HepG2 (cell line): Measurements from ENCODE around the gene HIRA. TPM values are rescaled to one million over a fixed set of nuclear protein-coding genes. Genes with fewer than 3 reads are reported as not detected.

Experiments
- ADNP ChIP-seq: sonication (generic); formaldehyde crosslinking; IDR thresholded peaks from 2 replicates; pipeline ENCODE4 v1.4.0; 2020; ENCODE audit warnings: missing genetic modification reagents
- FOSL1 ChIP-seq: sonication (generic); formaldehyde crosslinking; IDR thresholded peaks from 2 replicates; pipeline ENCODE4 v1.9.0; 2021; ENCODE audit warnings: missing genetic modification reagents, borderline replicate concordance
- HOXD1 ChIP-seq: sonication (generic); formaldehyde crosslinking; IDR thresholded peaks from 2 replicates; pipeline ENCODE4 v1.5.0; 2020; ENCODE audit warnings: missing genetic modification reagents
- ISL2 ChIP-seq: sonication (generic); formaldehyde crosslinking; IDR thresholded peaks from 2 replicates; pipeline ENCODE4 v1.5.0; 2020; ENCODE audit warnings: missing genetic modification reagents
- MXI1 ChIP-seq: IDR thresholded peaks from 3 replicates; pipeline ENCODE4 v1.6.1; 2012; ENCODE audit warnings: low read depth, low read length, inconsistent platforms, borderline replicate concordance
- PHF21A ChIP-seq: sonication (generic); formaldehyde crosslinking; IDR thresholded peaks from 2 replicates; pipeline ENCODE4 v1.5.0; 2020; ENCODE audit warnings: mild to moderate bottlenecking, missing genetic modification reagents
- POGZ ChIP-seq: sonication (generic); formaldehyde crosslinking; IDR thresholded peaks from 2 replicates; pipeline ENCODE4 v1.4.0; 2020; ENCODE audit warnings: mild to moderate bottlenecking, missing genetic modification reagents
- TBP ChIP-seq: sonication (generic); formaldehyde crosslinking; IDR thresholded peaks from 2 replicates; pipeline ENCODE4 v1.5.0; 2020; ENCODE audit warnings: missing genetic modification reagents
- XBP1 ChIP-seq: sonication (generic); formaldehyde crosslinking; IDR thresholded peaks from 2 replicates; pipeline ENCODE4 v1.5.0; 2020; ENCODE audit warnings: missing genetic modification reagents
- ZEB1 ChIP-seq: IDR thresholded peaks from 2 replicates; pipeline ENCODE4 v1.6.1; 2012; ENCODE audit warnings: mild to moderate bottlenecking, low read depth, inconsistent platforms; ENCODE audit not compliant: insufficient replicate concordance
- ZNF451 ChIP-seq: sonication (generic); formaldehyde crosslinking; IDR thresholded peaks from 2 replicates; pipeline ENCODE4 v1.5.0; 2020; ENCODE audit warnings: mild to moderate bottlenecking, missing genetic modification reagents
- ZNF460 ChIP-seq: sonication (generic); formaldehyde crosslinking; IDR thresholded peaks from 2 replicates; pipeline ENCODE4 v1.5.1; 2020; ENCODE audit warnings: missing genetic modification reagents, mild to moderate bottlenecking, borderline replicate concordance
- ZNF552 ChIP-seq: sonication (generic); formaldehyde crosslinking; IDR thresholded peaks from 2 replicates; pipeline ENCODE4 v1.9.0; 2022; ENCODE audit warnings: missing genetic modification reagents, mild to moderate bottlenecking, borderline replicate concordance
- ZNF619 ChIP-seq: sonication (generic); formaldehyde crosslinking; IDR thresholded peaks from 2 replicates; pipeline ENCODE4 v1.4.0; 2020; ENCODE audit warnings: mild to moderate bottlenecking, missing genetic modification reagents
- ZNF747 ChIP-seq: sonication (generic); formaldehyde crosslinking; IDR thresholded peaks from 2 replicates; pipeline ENCODE4 v1.8.1; 2023; ENCODE audit warnings: missing genetic modification reagents, mild to moderate bottlenecking, borderline replicate concordance
- ZNF83 ChIP-seq: sonication (generic); formaldehyde crosslinking; IDR thresholded peaks from 2 replicates; pipeline ENCODE4 v1.4.0; 2020; ENCODE audit warnings: missing genetic modification reagents, mild to moderate bottlenecking, borderline replicate concordance
- ZNF879 ChIP-seq: sonication (generic); formaldehyde crosslinking; IDR thresholded peaks from 2 replicates; pipeline ENCODE4 v1.8.1; 2023; ENCODE audit warnings: missing genetic modification reagents
- polyA plus RNA-seq, 8 experiments: library from polyadenylated mRNA; depleted of rRNA in 3 of 8; stranded (reverse) in 7 of 8; unstranded in 1 of 8; fragments of >200 nt; fragmentation: Illumina TruSeq in 4 of 8; extraction: Trizol in 4 of 8; gene quantifications; 2 replicates each; pipeline versions ENCODE4 v1.2.1 to v1.2.3, GENCODE V29; 2011 to 2016; ENCODE audit warnings: low read depth in 4 of 8, missing spikeins in 1 of 8, mixed read lengths in 1 of 8; ENCODE audit not compliant: insufficient read depth in 1 of 8
- total RNA-seq, 5 experiments: library from RNA; depleted of rRNA; stranded (reverse); fragments of >200 nt; fragmentation: Illumina TruSeq; extraction: Trizol; gene quantifications; 2 replicates each; pipeline ENCODE4 v1.2.3, GENCODE V29; 2016; ENCODE audit warnings: low read depth in 1 of 5
- TF ChIP-seq, protein P1 (sequence below): sonication (generic); formaldehyde crosslinking; IDR thresholded peaks from 2 replicates; pipeline ENCODE4 v1.5.1; 2020; ENCODE audit warnings: missing genetic modification reagents, mild to moderate bottlenecking, borderline replicate concordance
- TF ChIP-seq, protein P2 (sequence below): sonication (generic); formaldehyde crosslinking; IDR thresholded peaks from 2 replicates; pipeline ENCODE4 v1.4.0; 2020; ENCODE audit warnings: missing genetic modification reagents
- TF ChIP-seq, protein P3 (sequence below): sonication (generic); formaldehyde crosslinking; conservative IDR thresholded peaks from 2 replicates; pipeline ENCODE4 v1.4.0; 2020; ENCODE audit warnings: missing genetic modification reagents
- TF ChIP-seq, protein P4 (sequence below): sonication (generic); formaldehyde crosslinking; IDR thresholded peaks from 2 replicates; pipeline ENCODE4 v1.4.0; 2020; ENCODE audit warnings: missing genetic modification reagents, mild to moderate bottlenecking, borderline replicate concordance
- TF ChIP-seq, protein P5 (sequence below): sonication (generic); formaldehyde crosslinking; IDR thresholded peaks from 2 replicates; pipeline ENCODE4 v1.5.0; 2020; ENCODE audit warnings: missing genetic modification reagents

Gene HIRA
- total and polyA plus RNA-seq, 2 of the 13 experiments (the other 11 are each of a cell fraction or from before 2014, with no cell fraction given), result 21.5 to 29.2 TPM

DNA sequence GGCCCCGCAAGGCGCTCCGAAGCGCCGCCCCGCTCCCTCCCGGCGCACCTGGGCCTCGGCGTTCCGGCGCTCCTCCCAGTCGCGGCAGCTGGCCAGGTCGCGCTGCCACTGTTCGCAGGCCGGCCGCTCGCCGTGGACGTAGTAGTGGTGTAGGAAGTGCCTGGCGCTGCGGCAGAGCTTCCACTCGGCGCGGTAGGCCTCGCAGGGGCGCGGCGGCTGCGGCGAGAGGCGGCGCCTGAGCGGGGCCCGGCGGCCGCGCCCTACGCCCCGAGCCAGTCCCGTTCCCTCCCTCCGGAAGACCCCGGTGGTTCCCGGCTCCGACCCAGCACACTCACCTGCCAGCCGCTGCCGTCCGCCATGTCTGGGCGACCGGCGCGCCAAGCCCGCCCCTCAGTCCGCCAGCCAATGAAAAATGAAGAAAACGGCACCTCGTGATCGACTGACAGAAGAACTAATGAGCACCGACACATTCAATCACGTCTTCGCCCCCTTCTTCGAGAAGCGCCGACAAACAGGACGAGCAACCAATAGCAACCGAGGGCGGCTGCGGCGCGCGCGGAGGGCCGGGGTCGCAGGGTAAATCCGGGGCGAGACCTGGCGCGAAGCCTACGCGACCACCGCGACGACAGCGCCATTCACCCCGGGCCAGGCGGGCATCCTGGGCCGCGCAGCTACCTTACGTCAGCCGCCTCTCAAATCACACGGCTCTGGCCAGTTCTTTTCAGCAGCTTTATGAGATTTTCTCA is 16.0 kb upstream of the HIRA start, which contains the start of gene C22orf39 (continued):
- TF ChIP-seq ADNP (CRISPR knock-in tag), result no peak
- TF ChIP-seq, protein P1, sequence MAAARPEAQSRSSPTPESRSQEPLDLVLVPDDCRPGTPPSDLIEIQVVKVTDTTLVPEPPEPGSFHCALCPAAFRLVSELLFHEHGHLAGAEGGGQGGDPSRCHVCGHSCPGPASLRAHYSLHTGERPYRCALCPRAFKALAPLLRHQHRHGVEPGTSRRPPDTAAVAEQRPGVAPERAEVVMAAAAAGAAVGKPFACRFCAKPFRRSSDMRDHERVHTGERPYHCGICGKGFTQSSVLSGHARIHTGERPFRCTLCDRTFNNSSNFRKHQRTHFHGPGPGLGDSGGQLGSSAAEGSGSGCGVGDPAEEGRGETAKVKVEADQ (CRISPR knock-in tag), result no peak
- TF ChIP-seq, protein P2, sequence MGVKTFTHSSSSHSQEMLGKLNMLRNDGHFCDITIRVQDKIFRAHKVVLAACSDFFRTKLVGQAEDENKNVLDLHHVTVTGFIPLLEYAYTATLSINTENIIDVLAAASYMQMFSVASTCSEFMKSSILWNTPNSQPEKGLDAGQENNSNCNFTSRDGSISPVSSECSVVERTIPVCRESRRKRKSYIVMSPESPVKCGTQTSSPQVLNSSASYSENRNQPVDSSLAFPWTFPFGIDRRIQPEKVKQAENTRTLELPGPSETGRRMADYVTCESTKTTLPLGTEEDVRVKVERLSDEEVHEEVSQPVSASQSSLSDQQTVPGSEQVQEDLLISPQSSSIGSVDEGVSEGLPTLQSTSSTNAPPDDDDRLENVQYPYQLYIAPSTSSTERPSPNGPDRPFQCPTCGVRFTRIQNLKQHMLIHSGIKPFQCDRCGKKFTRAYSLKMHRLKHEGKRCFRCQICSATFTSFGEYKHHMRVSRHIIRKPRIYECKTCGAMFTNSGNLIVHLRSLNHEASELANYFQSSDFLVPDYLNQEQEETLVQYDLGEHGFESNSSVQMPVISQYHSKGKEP (CRISPR knock-in tag), result no peak; the same call in 1 of the 2 replicates
- TF ChIP-seq ZNF451 (CRISPR knock-in tag), result 0 out of 2 replicates have a peak, but pooled peaks have one; percentile 50
- TF ChIP-seq, protein P3, sequence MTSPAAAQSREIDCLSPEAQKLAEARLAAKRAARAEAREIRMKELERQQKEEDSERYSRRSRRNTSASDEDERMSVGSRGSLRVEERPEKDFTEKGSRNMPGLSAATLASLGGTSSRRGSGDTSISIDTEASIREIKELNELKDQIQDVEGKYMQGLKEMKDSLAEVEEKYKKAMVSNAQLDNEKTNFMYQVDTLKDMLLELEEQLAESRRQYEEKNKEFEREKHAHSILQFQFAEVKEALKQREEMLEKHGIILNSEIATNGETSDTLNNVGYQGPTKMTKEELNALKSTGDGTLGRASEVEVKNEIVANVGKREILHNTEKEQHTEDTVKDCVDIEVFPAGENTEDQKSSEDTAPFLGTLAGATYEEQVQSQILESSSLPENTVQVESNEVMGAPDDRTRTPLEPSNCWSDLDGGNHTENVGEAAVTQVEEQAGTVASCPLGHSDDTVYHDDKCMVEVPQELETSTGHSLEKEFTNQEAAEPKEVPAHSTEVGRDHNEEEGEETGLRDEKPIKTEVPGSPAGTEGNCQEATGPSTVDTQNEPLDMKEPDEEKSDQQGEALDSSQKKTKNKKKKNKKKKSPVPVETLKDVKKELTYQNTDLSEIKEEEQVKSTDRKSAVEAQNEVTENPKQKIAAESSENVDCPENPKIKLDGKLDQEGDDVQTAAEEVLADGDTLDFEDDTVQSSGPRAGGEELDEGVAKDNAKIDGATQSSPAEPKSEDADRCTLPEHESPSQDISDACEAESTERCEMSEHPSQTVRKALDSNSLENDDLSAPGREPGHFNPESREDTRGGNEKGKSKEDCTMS, result no peak
- TF ChIP-seq ZNF552 (CRISPR knock-in tag), result 0 out of 2 replicates have a peak, but pooled peaks have one; percentile 65
- TF ChIP-seq, protein P4, sequence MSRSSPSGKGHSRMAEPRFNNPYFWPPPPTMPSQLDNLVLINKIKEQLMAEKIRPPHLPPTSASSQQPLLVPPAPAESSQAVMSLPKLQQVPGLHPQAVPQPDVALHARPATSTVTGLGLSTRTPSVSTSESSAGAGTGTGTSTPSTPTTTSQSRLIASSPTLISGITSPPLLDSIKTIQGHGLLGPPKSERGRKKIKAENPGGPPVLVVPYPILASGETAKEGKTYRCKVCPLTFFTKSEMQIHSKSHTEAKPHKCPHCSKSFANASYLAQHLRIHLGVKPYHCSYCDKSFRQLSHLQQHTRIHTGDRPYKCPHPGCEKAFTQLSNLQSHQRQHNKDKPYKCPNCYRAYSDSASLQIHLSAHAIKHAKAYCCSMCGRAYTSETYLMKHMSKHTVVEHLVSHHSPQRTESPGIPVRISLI (CRISPR knock-in tag), result no peak
- TF ChIP-seq XBP1 (CRISPR knock-in tag), result no peak; the same call in 1 of the 2 replicates
- TF ChIP-seq ZEB1, result no peak
- TF ChIP-seq MXI1, result no peak; the same call in 2 of the 3 replicates
- 0 out of 2 replicates have a peak, but pooled peaks have one; percentile 79 for TF ChIP-seq ZNF619 (CRISPR knock-in tag)
- no peak for TF ChIP-seq FOSL1 (CRISPR knock-in tag)
- TF ChIP-seq ZNF460 (CRISPR knock-in tag), result no peak
- TF ChIP-seq TBP (CRISPR knock-in tag), result no peak
- TF ChIP-seq ZNF747 (CRISPR knock-in tag), result no peak
- TF ChIP-seq POGZ (CRISPR knock-in tag), result peak; percentile 25; the same call in 1 of the 2 replicates
- TF ChIP-seq ZNF83, result no peak
- peak; percentile 49; the same call in 1 of the 2 replicates for TF ChIP-seq ISL2
- no peak for TF ChIP-seq HOXD1
- TF ChIP-seq PHF21A (CRISPR knock-in tag), result peak; percentile 68; the same call in 1 of the 2 replicates
- TF ChIP-seq, protein P5, sequence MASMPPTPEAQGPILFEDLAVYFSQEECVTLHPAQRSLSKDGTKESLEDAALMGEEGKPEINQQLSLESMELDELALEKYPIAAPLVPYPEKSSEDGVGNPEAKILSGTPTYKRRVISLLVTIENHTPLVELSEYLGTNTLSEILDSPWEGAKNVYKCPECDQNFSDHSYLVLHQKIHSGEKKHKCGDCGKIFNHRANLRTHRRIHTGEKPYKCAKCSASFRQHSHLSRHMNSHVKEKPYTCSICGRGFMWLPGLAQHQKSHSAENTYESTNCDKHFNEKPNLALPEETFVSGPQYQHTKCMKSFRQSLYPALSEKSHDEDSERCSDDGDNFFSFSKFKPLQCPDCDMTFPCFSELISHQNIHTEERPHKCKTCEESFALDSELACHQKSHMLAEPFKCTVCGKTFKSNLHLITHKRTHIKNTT (CRISPR knock-in tag), result no peak
- no peak for TF ChIP-seq ZNF879
